NCI-H510A treated with DMSO at 0.1 percent for 48 hours (cell line): ENCODE measurements around the gene MEGF6.
A peak's percentile ranks its signal among the peaks of the same experiment; 100 is the strongest.
"Not testable (repeated sequence)": the region's sequence is repeated elsewhere in the genome, so short reads cannot be mapped to it uniquely, and the experiment has no call there.

ENCODE experiments used
- DNase-seq: peaks from one replicate; lab custom pipeline; 2025; lab: John Stamatoyannopoulos, UW

MEGF6 gene

GRCh38 chr1:3629561-3630160, 18.4 kb upstream of the MEGF6 start:
- no peak for DNase-seq

GRCh38 chr1:3628445-3628844, 17.1 kb upstream of the MEGF6 start:
- DNase-seq = no peak

DNA sequence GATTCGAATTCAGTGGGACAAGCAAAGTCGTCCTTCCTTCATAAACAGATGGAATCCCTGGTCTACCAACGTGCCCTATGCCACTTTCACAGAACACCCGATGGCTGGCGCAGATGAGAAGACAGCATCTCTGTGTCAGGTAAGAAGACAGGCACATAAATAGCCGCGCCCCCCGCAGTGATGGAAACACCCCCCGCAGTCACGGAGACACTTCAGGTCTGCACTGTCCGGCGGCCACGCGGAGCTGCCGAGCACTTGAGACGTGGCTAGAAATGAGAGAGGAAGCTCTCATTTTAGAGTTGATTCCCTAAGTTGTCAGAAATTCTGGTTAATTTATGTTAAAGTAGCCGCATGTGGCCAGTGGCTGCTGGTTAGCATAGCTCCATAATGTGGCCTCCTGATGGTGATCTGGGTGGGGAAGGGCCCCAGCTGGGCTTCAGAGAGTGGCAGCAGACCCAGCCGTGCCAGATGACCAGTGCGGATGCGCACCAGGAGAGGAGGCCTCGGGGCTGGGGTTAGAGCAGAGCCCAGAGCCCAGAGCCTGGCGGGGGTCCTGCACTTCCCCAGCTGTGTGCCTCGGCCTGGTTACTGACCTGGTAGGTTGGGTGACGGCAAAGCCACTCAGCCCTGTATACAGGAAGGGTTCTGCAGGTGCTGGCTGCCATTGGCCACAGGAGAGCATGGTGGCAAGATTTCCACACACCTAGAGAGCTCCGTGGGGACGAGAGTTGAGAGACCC, 16.4 kb upstream of the MEGF6 start:
- no peak for DNase-seq

GRCh38 chr1:3626025-3626424, 14.7 kb upstream of the MEGF6 start:
- no peak for DNase-seq

GRCh38 chr1:3625151-3625907, 14.0 kb upstream of the MEGF6 start:
- DNase-seq = peak; percentile 8

- peak; percentile 81 for DNase-seq
Measured at GRCh38 chr1:3624200-3625136, 13.2 kb upstream of the MEGF6 start, which contains the start of gene TPRG1L. TPRG1L (plus strand) TSS chr1:3625015; CDS start chr1:3625073, 58 bp downstream.

- DNase-seq = no peak
Measured at GRCh38 chr1:3623441-3624199, 12.3 kb upstream of the MEGF6 start.

- not testable (repeated sequence) for DNase-seq
Measured at GRCh38 chr1:3622102-3622501, 10.8 kb upstream of the MEGF6 start.

GRCh38 chr1:3621151-3621671, 9.9 kb upstream of the MEGF6 start:
- DNase-seq = not testable (repeated sequence)

DNA sequence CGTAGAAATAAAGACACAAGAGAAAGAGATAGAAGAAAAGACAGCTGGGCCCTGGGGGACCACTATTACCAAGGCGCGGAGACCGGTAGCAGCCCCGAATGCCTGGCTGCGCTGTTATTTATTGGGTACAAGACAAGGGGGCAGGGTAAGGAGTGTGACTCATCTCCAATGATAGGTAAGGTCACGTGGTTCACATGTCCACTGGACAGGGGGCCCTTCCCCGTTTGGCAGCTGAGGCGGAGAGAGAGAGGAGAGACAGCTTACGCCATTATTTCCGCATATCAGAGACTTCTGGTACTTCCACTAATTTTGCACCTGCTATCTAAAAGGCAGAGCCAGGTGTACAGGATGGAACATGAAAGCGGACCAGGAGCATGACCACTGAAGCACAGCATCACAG, 9.4 kb upstream of the MEGF6 start:
- no peak for DNase-seq

GRCh38 chr1:3618881-3619671, 7.8 kb upstream of the MEGF6 start:
- no peak for DNase-seq

- DNase-seq = no peak
Measured at GRCh38 chr1:3618531-3618880, 7.2 kb upstream of the MEGF6 start.

- DNase-seq = no peak
Measured at GRCh38 chr1:3617806-3618345, 6.6 kb upstream of the MEGF6 start.

DNA sequence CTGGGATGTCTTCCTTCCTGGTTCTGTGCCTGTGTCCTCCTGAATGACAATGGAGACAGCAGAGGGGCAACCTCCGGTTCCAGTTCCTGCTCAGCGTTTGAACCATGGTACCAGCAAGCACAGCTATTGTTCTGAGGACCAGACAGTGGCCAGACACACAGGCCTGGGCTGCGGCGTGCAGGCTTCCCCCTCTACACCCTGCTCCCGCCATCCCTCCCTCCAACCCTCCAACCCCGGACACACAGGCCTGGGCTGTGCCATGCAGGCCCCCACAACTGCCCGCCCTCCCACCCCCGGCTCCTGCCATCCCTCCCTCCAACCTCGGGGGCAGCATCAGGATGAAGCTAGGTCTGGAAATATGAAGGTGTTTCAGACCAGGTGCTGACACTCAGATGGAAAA, 5.6 kb upstream of the MEGF6 start:
- no peak for DNase-seq

DNA sequence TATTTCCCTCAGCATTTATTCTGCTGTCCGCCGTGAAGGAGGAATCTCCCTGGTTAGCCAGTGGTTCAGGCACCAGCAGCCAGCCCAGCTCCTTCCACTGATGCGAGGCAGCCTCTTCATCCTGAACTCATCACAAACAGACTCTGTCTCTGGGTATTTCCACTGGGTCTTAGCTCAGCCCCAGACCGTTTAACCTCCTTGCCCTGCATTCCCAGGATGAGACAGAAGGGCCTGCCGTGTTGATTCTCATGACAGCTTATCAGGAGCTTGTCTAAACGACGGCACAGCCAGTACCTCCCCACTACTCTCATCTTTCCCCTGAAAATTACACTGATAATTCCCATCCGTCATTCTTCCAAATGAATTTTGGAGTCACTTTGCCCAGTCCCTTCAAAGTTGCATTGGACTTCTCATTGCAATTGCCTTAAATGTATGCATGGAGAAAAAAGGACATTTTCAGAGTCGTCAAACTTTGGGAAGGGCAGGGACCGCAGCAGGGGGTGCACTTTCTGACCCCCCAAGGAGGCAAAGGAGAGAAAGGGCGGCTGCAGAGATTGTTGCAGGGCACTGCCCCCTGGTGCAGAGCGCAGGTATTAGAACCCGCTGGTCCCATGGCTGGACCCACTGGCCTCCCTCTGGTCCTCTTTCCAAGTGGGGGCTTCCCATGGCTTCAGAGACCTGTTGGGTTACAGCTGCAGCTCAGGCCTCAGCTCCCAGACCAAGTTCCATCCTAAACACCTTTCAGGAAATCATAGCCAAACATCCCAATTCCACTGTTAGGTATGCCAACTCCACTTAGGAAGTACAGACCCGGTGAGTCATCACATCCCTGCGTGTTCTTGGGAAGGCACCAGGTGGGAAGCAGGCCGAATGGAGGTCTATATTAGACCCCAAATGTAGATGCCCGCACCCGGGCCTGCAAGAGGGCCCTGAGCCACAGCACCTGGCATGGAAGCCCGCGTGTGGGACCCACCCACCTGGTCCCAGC, 3.7 kb upstream of the MEGF6 start:
- DNase-seq = no peak

DNA sequence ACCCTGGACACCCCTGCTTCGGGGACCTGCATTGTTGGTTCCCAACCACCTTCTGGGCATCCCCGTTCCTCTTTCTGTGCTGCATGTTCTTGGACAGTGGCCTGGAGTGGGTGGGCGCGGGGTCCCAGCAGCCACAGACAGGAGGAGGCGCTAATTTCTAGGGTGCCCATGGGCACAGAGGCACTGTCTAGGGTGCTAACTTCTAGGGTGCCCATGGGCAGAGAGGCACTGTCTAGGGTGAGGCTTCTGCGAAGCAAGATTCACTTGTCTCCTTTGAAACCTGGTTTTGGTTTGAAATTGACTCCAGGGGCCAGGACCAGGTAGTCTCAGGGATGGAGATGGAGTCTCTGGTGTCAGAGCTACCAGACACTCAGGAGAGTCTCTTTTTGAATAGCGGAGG, 815 bp upstream of the MEGF6 start:
- DNase-seq = no peak

DNA sequence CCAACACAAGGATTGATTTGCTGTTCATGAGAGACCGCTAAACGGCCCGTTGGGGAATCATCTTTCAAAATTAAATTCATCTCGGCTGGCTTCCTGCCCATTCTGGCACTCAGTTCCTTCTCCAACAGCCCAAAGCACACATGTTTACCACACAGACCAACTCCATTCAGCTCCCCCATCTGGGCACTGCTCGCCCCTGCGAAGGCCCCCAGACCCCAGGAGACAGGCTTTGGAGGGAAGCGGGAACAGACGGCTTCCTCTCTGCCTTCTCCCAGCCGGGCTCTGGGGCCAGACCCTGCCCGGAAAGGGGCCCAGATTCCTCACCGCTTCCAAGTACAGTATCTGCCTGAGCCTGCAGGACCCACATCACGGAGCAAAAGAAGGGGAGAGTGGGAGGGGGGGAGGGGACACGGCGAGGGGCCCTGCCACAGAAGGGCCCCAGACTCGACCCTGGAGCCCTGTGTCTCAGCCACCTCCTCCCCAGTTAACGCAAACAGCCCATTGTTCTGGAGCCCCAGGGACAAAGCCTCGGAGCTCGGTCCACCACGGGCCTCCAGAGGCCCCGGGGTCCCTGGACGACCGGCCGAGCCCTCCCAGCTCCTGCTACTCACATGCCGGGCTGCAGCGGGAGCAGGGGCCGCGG, 660 bp downstream of the MEGF6 start:
- DNase-seq = no peak
